CD14-positive monocyte (primary cell): ENCODE measurements around the gene DOK5. TPM values are rescaled to one million over a fixed set of nuclear protein-coding genes. Genes with fewer than 3 reads are reported as not detected.

Experiments used
- DNase-seq, 3 donors: peaks; one replicate each; pipeline ENCODE4 v3.0.0-alpha.2; 2011 to 2022
- H2AFZ ChIP-seq: 2 replicates; pipeline ENCODE4 v1.6.0; 2012; ENCODE audit warnings: mild to moderate bottlenecking, low read depth, low read length, inconsistent platforms; ENCODE audit not compliant: insufficient read depth, poor library complexity, severe bottlenecking
- H3K27ac ChIP-seq, 2 donors: 1 replicate in 1 of 2; 2 replicates in 1 of 2; pipeline ENCODE4 v1.5.1; 2012 to 2013; ENCODE audit warnings: low read length in 2 of 2, control low read depth in 1 of 2, inconsistent platforms in 1 of 2, low read depth in 1 of 2, mild to moderate bottlenecking in 1 of 2
- H3K27me3 ChIP-seq, 2 donors: one replicate each; pipeline versions ENCODE4 v1.6.0 to v1.6.1; 2011 to 2013; ENCODE audit warnings: low read length in 2 of 2; ENCODE audit not compliant: control insufficient read depth in 2 of 2, insufficient read depth in 2 of 2
- H3K36me3 ChIP-seq, 2 donors: replicated peaks in 1 of 2; 1 replicate in 1 of 2; 2 replicates in 1 of 2; pipeline versions ENCODE4 v1.5.1 to v1.6.1; 2012 to 2013; ENCODE audit warnings: low read length in 2 of 2, control low read depth in 1 of 2, inconsistent platforms in 1 of 2, mild to moderate bottlenecking in 1 of 2; ENCODE audit not compliant: insufficient read depth in 2 of 2, control insufficient read depth in 1 of 2
- H3K4me1 ChIP-seq, 2 donors: 1 replicate in 1 of 2; 2 replicates in 1 of 2; pipeline versions ENCODE4 v1.5.1 to v1.6.1; 2012 to 2013; ENCODE audit warnings: low read length in 2 of 2, control low read depth in 1 of 2, inconsistent platforms in 1 of 2, mild to moderate bottlenecking in 1 of 2, moderate library complexity in 1 of 2; ENCODE audit not compliant: insufficient read depth in 2 of 2, control insufficient read depth in 1 of 2
- H3K4me2 ChIP-seq: replicated peaks from 2 replicates; pipeline ENCODE3; 2012; ENCODE audit warnings: low read length, moderate library complexity, mild to moderate bottlenecking; ENCODE audit not compliant: poor library complexity, severe bottlenecking; ENCODE audit errors: extremely low read depth
- H3K4me3 ChIP-seq, 3 experiments: fragments of 200-600 bp in 1 of 3; sonication (generic) in 1 of 3; replicated peaks in 1 of 3; 1 replicate in 2 of 3; 2 replicates in 1 of 3; pipeline ENCODE4 v1.5.1; 2011 to 2013; ENCODE audit warnings: low read length in 3 of 3, mild to moderate bottlenecking in 3 of 3, control low read depth in 2 of 3, low read depth in 2 of 3, inconsistent platforms in 1 of 3, moderate library complexity in 1 of 3
- H3K79me2 ChIP-seq: 2 replicates; pipeline ENCODE4 v1.6.0; 2012; ENCODE audit warnings: mild to moderate bottlenecking, control low read depth, inconsistent platforms, low read length, moderate library complexity; ENCODE audit not compliant: insufficient read depth
- H3K9ac ChIP-seq: 2 replicates; pipeline ENCODE4 v1.6.0; 2017; ENCODE audit warnings: low read length, mild to moderate bottlenecking; ENCODE audit not compliant: insufficient read depth, poor library complexity, severe bottlenecking
- H3K9me3 ChIP-seq, 2 donors: replicated peaks in 1 of 2; 1 replicate in 1 of 2; 2 replicates in 1 of 2; pipeline versions ENCODE4 v1.5.1 to v1.6.1; 2012 to 2013; ENCODE audit warnings: low read length in 2 of 2, control low read depth in 1 of 2; ENCODE audit not compliant: control insufficient read depth in 1 of 2, insufficient read depth in 1 of 2
- H4K20me1 ChIP-seq: 2 replicates; pipeline ENCODE4 v1.6.0; 2012; ENCODE audit warnings: mild to moderate bottlenecking, low read length, control low read depth, moderate library complexity; ENCODE audit not compliant: insufficient read depth
- H3K27ac Mint-ChIP-seq, 7 donors: one replicate each; pipeline ENCODE4 v1.8.0; 2020; ENCODE audit warnings: mild to moderate bottlenecking in 7 of 7, mixed read lengths in 7 of 7, moderate library complexity in 6 of 7, inconsistent platforms in 2 of 7
- H3K27me3 Mint-ChIP-seq, 3 donors: one replicate each; pipeline ENCODE4 v1.8.0; 2021 to 2022; ENCODE audit warnings: low read depth in 3 of 3, mild to moderate bottlenecking in 3 of 3, mixed read lengths in 3 of 3, moderate library complexity in 3 of 3, inconsistent platforms in 1 of 3
- H3K36me3 Mint-ChIP-seq, 2 donors: one replicate each; pipeline ENCODE4 v1.8.0; 2020; ENCODE audit warnings: mixed read lengths in 2 of 2, inconsistent platforms in 1 of 2, mild to moderate bottlenecking in 1 of 2
- H3K4me1 Mint-ChIP-seq: one replicate; pipeline ENCODE4 v1.8.0; 2020; ENCODE audit warnings: mild to moderate bottlenecking, mixed read lengths
- H3K4me3 Mint-ChIP-seq, 2 donors: one replicate each; pipeline ENCODE4 v1.8.0; 2020; ENCODE audit warnings: mild to moderate bottlenecking in 2 of 2, mixed read lengths in 2 of 2, moderate library complexity in 1 of 2
- H3K9me3 Mint-ChIP-seq, 7 donors: one replicate each; pipeline ENCODE4 v1.8.0; 2020 to 2022; ENCODE audit warnings: mixed read lengths in 7 of 7, mild to moderate bottlenecking in 6 of 7, moderate library complexity in 6 of 7, inconsistent platforms in 2 of 7
- WGBS: methylation state at CpG from one replicate; pipeline ENCODE4 v1.1.5; 2013; ENCODE audit warnings: missing lambda C conversion rate; ENCODE audit not compliant: insufficient coverage; 5-methylcytosine and 5-hydroxymethylcytosine counted together
- intact Hi-C, 2 donors: fragments of 100-400 bp; cut with micrococcal nuclease; formaldehyde crosslinking; loops; one replicate each; pipeline versions ENCODE4 v1.15.0 to v1.15.1; 2023
- polyA plus RNA-seq, 3 donors: library from polyadenylated mRNA; depleted of rRNA in 1 of 3; unstranded in 2 of 3; stranded (reverse) in 1 of 3; fragments of 300-500 nt in 2 of 3; fragments of >200 nt in 1 of 3; fragmentation: Illumina TruSeq in 2 of 3; gene quantifications; 1 replicate in 2 of 3; 2 replicates in 1 of 3; pipeline ENCODE4 v1.2.3, GENCODE V29; 2012 to 2021
- TF ChIP-seq, protein P1 (sequence below): fragments of 200-600 bp; IDR thresholded peaks from one replicate; pipeline ENCODE4 v1.8.0; 2022; ENCODE audit warnings: antibody characterized with exemption, mild to moderate bottlenecking

DOK5 gene
- polyA plus RNA-seq, 3 donors: not detected

DNA sequence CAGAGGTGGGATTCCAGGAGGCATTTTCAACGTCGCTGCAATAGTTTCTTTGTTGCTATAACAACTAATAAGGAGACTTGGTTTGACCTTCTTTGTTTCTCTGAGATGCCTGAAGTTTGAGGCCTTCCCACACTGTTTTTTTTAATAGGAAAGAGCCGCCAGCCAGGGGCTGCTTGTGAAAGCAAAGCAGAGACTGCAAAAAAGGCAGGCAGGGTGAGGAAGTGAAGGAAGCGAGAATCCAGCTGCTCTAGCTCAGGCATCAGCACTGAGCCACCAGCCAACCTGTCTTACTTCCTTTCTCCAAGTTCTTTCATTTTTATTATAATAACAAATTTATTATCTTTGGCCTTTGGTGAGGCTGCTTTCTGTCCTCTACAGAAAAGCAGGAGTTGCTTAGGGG lies 179.1 kb downstream of the DOK5 start:
- Histone ChIP-seq H3K27me3 (no peaks in the 10 kb centered on the region), H3K4me2 (no peak overlapping the region), H3K4me3 (no peak overlapping the region), H2AFZ (no peak overlapping the region), H3K79me2 (no peaks in the 10 kb centered on the region), H3K27ac (no peak overlapping the region), H3K4me1 (no peaks in the 10 kb centered on the region), H3K9ac (no peak overlapping the region), H3K36me3 (no peaks in the 10 kb centered on the region), H3K9me3 (no peaks in the 10 kb centered on the region), H4K20me1 (no peaks in the 10 kb centered on the region)
- TF ChIP-seq, protein P1, sequence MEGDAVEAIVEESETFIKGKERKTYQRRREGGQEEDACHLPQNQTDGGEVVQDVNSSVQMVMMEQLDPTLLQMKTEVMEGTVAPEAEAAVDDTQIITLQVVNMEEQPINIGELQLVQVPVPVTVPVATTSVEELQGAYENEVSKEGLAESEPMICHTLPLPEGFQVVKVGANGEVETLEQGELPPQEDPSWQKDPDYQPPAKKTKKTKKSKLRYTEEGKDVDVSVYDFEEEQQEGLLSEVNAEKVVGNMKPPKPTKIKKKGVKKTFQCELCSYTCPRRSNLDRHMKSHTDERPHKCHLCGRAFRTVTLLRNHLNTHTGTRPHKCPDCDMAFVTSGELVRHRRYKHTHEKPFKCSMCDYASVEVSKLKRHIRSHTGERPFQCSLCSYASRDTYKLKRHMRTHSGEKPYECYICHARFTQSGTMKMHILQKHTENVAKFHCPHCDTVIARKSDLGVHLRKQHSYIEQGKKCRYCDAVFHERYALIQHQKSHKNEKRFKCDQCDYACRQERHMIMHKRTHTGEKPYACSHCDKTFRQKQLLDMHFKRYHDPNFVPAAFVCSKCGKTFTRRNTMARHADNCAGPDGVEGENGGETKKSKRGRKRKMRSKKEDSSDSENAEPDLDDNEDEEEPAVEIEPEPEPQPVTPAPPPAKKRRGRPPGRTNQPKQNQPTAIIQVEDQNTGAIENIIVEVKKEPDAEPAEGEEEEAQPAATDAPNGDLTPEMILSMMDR: no peak
- Mint-ChIP-seq H3K4me3 (no peak overlapping the region), H3K27me3 (peaks cover 0 to 13% (median 6%) of the 10 kb centered on the region in 3 donors), H3K27ac (no peak overlapping the region), H3K36me3 (no peaks in the 10 kb centered on the region), H3K9me3 (peaks cover 0 to 4% (median 0%) of the 10 kb centered on the region in 7 donors), H3K4me1 (peaks cover 3% of the 10 kb centered on the region)
- intact Hi-C loops: no loop called here
- no peak for DNase-seq
- no CpG with 5 or more reads among the region's 4 CpGs for WGBS

DNA sequence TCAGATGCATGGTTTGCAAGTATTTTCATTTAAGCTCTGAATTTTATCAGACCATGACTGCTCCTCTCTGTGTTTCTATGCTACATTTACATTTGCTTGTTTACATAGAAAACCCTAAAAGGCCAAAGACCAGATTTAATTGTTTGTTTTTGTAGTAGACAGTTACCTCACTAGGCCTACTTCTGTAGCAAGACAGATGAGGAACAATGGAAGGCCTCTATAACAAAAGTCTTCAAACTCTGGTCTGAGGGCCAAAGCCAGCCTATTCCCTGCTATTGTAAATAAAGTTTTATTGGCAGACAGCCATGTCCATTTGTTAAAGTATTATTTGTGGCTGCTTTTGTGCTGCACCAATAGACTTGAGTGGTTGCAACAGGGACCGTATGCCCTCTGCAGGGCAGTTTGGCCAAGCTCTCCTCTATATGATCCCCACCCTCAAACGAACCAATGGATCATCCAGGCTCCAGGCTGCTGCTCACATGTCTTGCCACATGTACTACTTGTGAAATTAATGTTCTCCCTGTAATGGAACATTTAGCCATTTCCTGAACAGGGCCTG lies 182.0 kb downstream of the DOK5 start:
- Histone ChIP-seq H3K9me3 (no peaks in the 10 kb centered on the region), H3K9ac (no peak overlapping the region), H3K36me3 (no peaks in the 10 kb centered on the region), H3K79me2 (no peaks in the 10 kb centered on the region), H3K27ac (no peak overlapping the region), H2AFZ (no peak overlapping the region), H3K4me2 (no peak overlapping the region), H4K20me1 (no peaks in the 10 kb centered on the region), H3K4me3 (no peak overlapping the region), H3K4me1 (no peaks in the 10 kb centered on the region), H3K27me3 (no peaks in the 10 kb centered on the region)
- Mint-ChIP-seq H3K27ac (no peak overlapping the region), H3K36me3 (no peaks in the 10 kb centered on the region), H3K9me3 (peaks cover 0 to 4% (median 0%) of the 10 kb centered on the region in 7 donors), H3K4me3 (no peak overlapping the region), H3K4me1 (peaks cover 3% of the 10 kb centered on the region), H3K27me3 (peaks cover 1 to 3% (median 2%) of the 10 kb centered on the region in 3 donors)
- TF ChIP-seq, protein P1: no peak
- 72% methylated on average over 2 of the region's 2 CpGs for WGBS
- DNase-seq: no peak
- intact Hi-C loops: no loop called here
